Neural cell (in vitro differentiated cells): ENCODE results near the gene KIF5C. TPM values are rescaled to one million over a fixed set of nuclear protein-coding genes. Genes with fewer than 3 reads are reported as not detected.

Experiments
- H2AFZ ChIP-seq: fragments of 200-600, 300-800 bp; sonication (generic), shearing (Covaris generic); 2 replicates; pipeline ENCODE4 v1.6.0; 2014; ENCODE audit warnings: low read depth, mild to moderate bottlenecking, antibody characterized with exemption, low read length, moderate library complexity
- H3F3A ChIP-seq: fragments of 200-600 bp; shearing (Covaris generic); 2 replicates; pipeline ENCODE4 v1.6.1; 2016; ENCODE audit warnings: mild to moderate bottlenecking, moderate library complexity, mixed read lengths, antibody characterized with exemption, low read length; ENCODE audit not compliant: insufficient read depth, poor library complexity, severe bottlenecking
- H3K27ac ChIP-seq: fragments of 200-600, 300-800 bp; sonication (generic), shearing (Covaris generic); 2 replicates; pipeline ENCODE4 v1.5.1; 2014; ENCODE audit warnings: mild to moderate bottlenecking, low read length, moderate library complexity
- H3K27me3 ChIP-seq: fragments of 300-800, 200-600 bp; sonication (generic), shearing (Covaris generic); 2 replicates; pipeline ENCODE4 v1.6.0; 2014; ENCODE audit warnings: mild to moderate bottlenecking, low read depth, low read length, moderate library complexity; ENCODE audit not compliant: insufficient read depth
- H3K36me3 ChIP-seq: fragments of 300-800, 200-600 bp; sonication (generic), shearing (Covaris generic); 2 replicates; pipeline ENCODE4 v1.5.1; 2014; ENCODE audit warnings: mild to moderate bottlenecking, antibody characterized with exemption, low read length, moderate library complexity; ENCODE audit not compliant: insufficient read depth
- H3K4me2 ChIP-seq: fragments of 300-800, 200-600 bp; sonication (generic), shearing (Covaris generic); 2 replicates; pipeline ENCODE4 v1.6.0; 2014; ENCODE audit warnings: mild to moderate bottlenecking, low read length
- H3K4me3 ChIP-seq: fragments of 300-800, 200-600 bp; sonication (generic), shearing (Covaris generic); 2 replicates; pipeline ENCODE4 v1.5.1; 2014; ENCODE audit warnings: mild to moderate bottlenecking, low read length, moderate library complexity
- H3K79me2 ChIP-seq: fragments of 200-600 bp; shearing (Covaris generic); replicated peaks from 2 replicates; pipeline ENCODE4 v1.6.0; 2014; ENCODE audit warnings: mild to moderate bottlenecking, low read length, moderate library complexity; ENCODE audit not compliant: insufficient read depth
- H3K9ac ChIP-seq: fragments of 300-800, 200-600 bp; sonication (generic), shearing (Covaris generic); 2 replicates; pipeline ENCODE4 v1.6.1; 2016; ENCODE audit warnings: mild to moderate bottlenecking, low read length, mixed read lengths
- H3K9me2 ChIP-seq: fragments of 200-600 bp; shearing (Covaris generic); 2 replicates; pipeline ENCODE4 v1.6.1; 2016; ENCODE audit warnings: mild to moderate bottlenecking, low read length, mixed read lengths; ENCODE audit not compliant: insufficient read depth
- H3K9me3 ChIP-seq: fragments of 200-600, 300-800 bp; sonication (generic), shearing (Covaris generic); 2 replicates; pipeline ENCODE4 v1.6.1; 2016; ENCODE audit warnings: mild to moderate bottlenecking, mixed run types, low read length, moderate library complexity, mixed read lengths
- H4K20me1 ChIP-seq: fragments of 200-600 bp; shearing (Covaris generic); 2 replicates; pipeline ENCODE4 v1.6.1; 2016; ENCODE audit warnings: mild to moderate bottlenecking, mixed run types; ENCODE audit not compliant: insufficient read depth
- CTCF ChIP-seq: fragments of 450-650 bp; IDR thresholded peaks from 2 replicates; pipeline ENCODE4 v1.5.1; 2014; ENCODE audit warnings: antibody characterized with exemption, mild to moderate bottlenecking, moderate library complexity; ENCODE audit not compliant: poor library complexity, severe bottlenecking
- EP300 ChIP-seq: fragments of 450-650 bp; conservative IDR thresholded peaks from 2 replicates; pipeline ENCODE4 v1.6.1; 2014; ENCODE audit warnings: antibody characterized with exemption, mild to moderate bottlenecking, moderate library complexity; ENCODE audit not compliant: poor library complexity, severe bottlenecking
- EZH2 ChIP-seq: fragments of 200-600, 300-800 bp; shearing (Covaris generic), sonication (generic); IDR thresholded peaks from 2 replicates; pipeline ENCODE4 v1.6.1; 2014; ENCODE audit warnings: antibody characterized with exemption, low read length, borderline replicate concordance, mild to moderate bottlenecking; ENCODE audit not compliant: insufficient read depth, poor library complexity, severe bottlenecking
- MXI1 ChIP-seq: fragments of 450-650 bp; conservative IDR thresholded peaks from 2 replicates; pipeline ENCODE4 v1.6.1; 2014; ENCODE audit warnings: antibody characterized with exemption, mild to moderate bottlenecking; ENCODE audit not compliant: poor library complexity, severe bottlenecking
- POLR2AphosphoS5 ChIP-seq: IDR thresholded peaks from 2 replicates; pipeline ENCODE4 v1.6.1; 2012
- RAD21 ChIP-seq: fragments of 450-650 bp; conservative IDR thresholded peaks from 2 replicates; pipeline ENCODE4 v1.6.1; 2014; ENCODE audit warnings: antibody characterized with exemption, mild to moderate bottlenecking, moderate library complexity
- REST ChIP-seq: IDR thresholded peaks from 2 replicates; pipeline ENCODE4 v1.6.1; 2012; ENCODE audit warnings: borderline replicate concordance
- SMC3 ChIP-seq: fragments of 450-650 bp; conservative IDR thresholded peaks from 2 replicates; pipeline ENCODE4 v1.6.1; 2014; ENCODE audit warnings: antibody characterized with exemption, mild to moderate bottlenecking, moderate library complexity; ENCODE audit not compliant: poor library complexity
- TAF1 ChIP-seq: IDR thresholded peaks from 2 replicates; pipeline ENCODE4 v1.6.1; 2012; ENCODE audit warnings: low read depth
- polyA plus RNA-seq: library from polyadenylated mRNA; depleted of rRNA; stranded (reverse); fragments of >200 nt; gene quantifications from 2 replicates; pipeline ENCODE4 v1.2.3, GENCODE V29; 2014

KIF5C gene
- polyA plus RNA-seq, 1 donor from 2014 or later = 527 TPM

GRCh38 chr2:149020432-149020851 is 145.4 kb downstream of the KIF5C start:
- H3K4me2 ChIP-seq = no peak overlapping the region
- no peak overlapping the region for H3K4me3 ChIP-seq
- no peaks in the 10 kb centered on the region for H3K9me3 ChIP-seq
- no peak overlapping the region for H3K9ac ChIP-seq
- H3K79me2 ChIP-seq = no peaks in the 10 kb centered on the region
- no peaks in the 10 kb centered on the region for H3F3A ChIP-seq
- peaks cover 10% of the 10 kb centered on the region for H3K36me3 ChIP-seq
- H4K20me1 ChIP-seq = peaks cover 3% of the 10 kb centered on the region
- no peaks in the 10 kb centered on the region for H3K27me3 ChIP-seq
- no peaks in the 10 kb centered on the region for H3K9me2 ChIP-seq
- no peak overlapping the region for H3K27ac ChIP-seq
- no peak overlapping the region for H2AFZ ChIP-seq
- no peak for TF ChIP-seq TAF1
- TF ChIP-seq MXI1 = no peak
- no peak for TF ChIP-seq EP300
- no peak for TF ChIP-seq POLR2AphosphoS5
- no peak for TF ChIP-seq SMC3
- TF ChIP-seq RAD21 = no peak

- Histone ChIP-seq H3K9ac (no peak overlapping the region), H3K4me2 (no peak overlapping the region), H3K79me2 (no peaks in the 10 kb centered on the region), H2AFZ (no peak overlapping the region), H3K4me3 (no peak overlapping the region), H3K27me3 (no peaks in the 10 kb centered on the region), H3K9me2 (no peaks in the 10 kb centered on the region), H3F3A (no peaks in the 10 kb centered on the region), H3K27ac (no peak overlapping the region), H3K9me3 (no peaks in the 10 kb centered on the region), H4K20me1 (peaks cover 3% of the 10 kb centered on the region), H3K36me3 (peaks cover 10% of the 10 kb centered on the region)
- TF ChIP-seq SMC3 (no peak), EP300 (no peak), MXI1 (no peak), POLR2AphosphoS5 (no peak), EZH2 (no peak), RAD21 (no peak), CTCF (no peak), REST (no peak), TAF1 (no peak)
Observed at GRCh38 chr2:149021271-149021719, 146.3 kb downstream of the KIF5C start.

GRCh38 chr2:149021761-149022160 is 146.7 kb downstream of the KIF5C start:
- H3K9me2 ChIP-seq = no peaks in the 10 kb centered on the region
- H3K4me3 ChIP-seq = no peak overlapping the region
- H3K36me3 ChIP-seq = peaks cover 10% of the 10 kb centered on the region
- no peaks in the 10 kb centered on the region for H3F3A ChIP-seq
- H3K9me3 ChIP-seq = no peaks in the 10 kb centered on the region
- no peaks in the 10 kb centered on the region for H3K27me3 ChIP-seq
- no peaks in the 10 kb centered on the region for H3K79me2 ChIP-seq
- H3K9ac ChIP-seq = no peak overlapping the region
- TF ChIP-seq RAD21 (no peak), EZH2 (no peak), EP300 (no peak), TAF1 (no peak), POLR2AphosphoS5 (no peak), SMC3 (no peak), REST (no peak), MXI1 (no peak), CTCF (no peak)
- peaks cover 3% of the 10 kb centered on the region for H4K20me1 ChIP-seq
- H3K27ac ChIP-seq = no peak overlapping the region
- H3K4me2 ChIP-seq = no peak overlapping the region
- H2AFZ ChIP-seq = no peak overlapping the region
